ENCODE measurements around the gene DIP2C. TPM values are rescaled to one million over a fixed set of nuclear protein-coding genes. Genes with fewer than 3 reads are reported as not detected.

Gene DIP2C
- total and polyA plus RNA-seq, 2 donors (not counting 1 experiment from before 2014, with no cell fraction given) = 1.3 to 1.9 TPM

- Histone ChIP-seq H4K20me1 (ENCODE audit: control insufficient read depth, insufficient read depth, low read length, poor library complexity, severe bottlenecking) (no peaks in the 10 kb centered on the region), H3K4me3 (ENCODE audit: control extremely low read depth in 1 of 5, extremely low read depth in 1 of 5, insufficient read depth in 1 of 5, low read depth in 2 of 5, low read length in 4 of 5) (no peak overlapping the region), H3K4me1 (ENCODE audit: control insufficient read depth in 2 of 2, insufficient read depth in 2 of 2, low read length in 2 of 2) (no peaks in the 10 kb centered on the region), H3K27ac (ENCODE audit: low read length in 2 of 2) (no peak overlapping the region), H3K79me2 (ENCODE audit: control insufficient read depth, insufficient read depth, low read length) (no peaks in the 10 kb centered on the region), H3K9me3 (ENCODE audit: control extremely low read depth in 1 of 3, control insufficient read depth in 2 of 3, insufficient read depth in 1 of 3, low read length in 2 of 3) (peaks cover 0 to 6% (median 0%) of the 10 kb centered on the region in 3 donors), H3K27me3 (replicated peaks in 1 of 4; ENCODE audit: control extremely low read depth in 1 of 4, control insufficient read depth in 3 of 4, insufficient read depth in 4 of 4, low read length in 3 of 4) (peaks cover 0 to 11% (median 0%) of the 10 kb centered on the region in 4 experiments), H3K36me3 (replicated peaks in 1 of 2; ENCODE audit: control extremely low read depth in 1 of 2, control insufficient read depth in 1 of 2, extremely low read depth in 1 of 2, insufficient read depth in 2 of 2, low read length in 1 of 2) (no peaks in the 10 kb centered on the region), H2AFZ (ENCODE audit: insufficient read depth, low read depth, low read length, poor library complexity, severe bottlenecking) (no peak overlapping the region), H3K4me2 (replicated peaks; ENCODE audit: low read depth, low read length, poor library complexity, severe bottlenecking) (no peak overlapping the region), H3K9ac (ENCODE audit: low read length) (no peak overlapping the region)
- CTCF ChIA-PET = no interaction called here
- H3K4me1 Mint-ChIP-seq = no peaks in the 10 kb centered on the region
- POLR2A ChIA-PET = no interaction called here
- intact Hi-C loops (cut with micrococcal nuclease) = no loop called here
- ATAC-seq (ENCODE audit: low read depth) = no peak
- WGBS (ENCODE audit: insufficient coverage) = 88% methylated on average over 9 of the region's 11 CpGs
- H3K27me3 Mint-ChIP-seq = peaks cover 27% of the 10 kb centered on the region
- no peaks in the 10 kb centered on the region for H3K9me3 Mint-ChIP-seq (ENCODE audit: insufficient read depth)
- TF ChIP-seq, protein P1, sequence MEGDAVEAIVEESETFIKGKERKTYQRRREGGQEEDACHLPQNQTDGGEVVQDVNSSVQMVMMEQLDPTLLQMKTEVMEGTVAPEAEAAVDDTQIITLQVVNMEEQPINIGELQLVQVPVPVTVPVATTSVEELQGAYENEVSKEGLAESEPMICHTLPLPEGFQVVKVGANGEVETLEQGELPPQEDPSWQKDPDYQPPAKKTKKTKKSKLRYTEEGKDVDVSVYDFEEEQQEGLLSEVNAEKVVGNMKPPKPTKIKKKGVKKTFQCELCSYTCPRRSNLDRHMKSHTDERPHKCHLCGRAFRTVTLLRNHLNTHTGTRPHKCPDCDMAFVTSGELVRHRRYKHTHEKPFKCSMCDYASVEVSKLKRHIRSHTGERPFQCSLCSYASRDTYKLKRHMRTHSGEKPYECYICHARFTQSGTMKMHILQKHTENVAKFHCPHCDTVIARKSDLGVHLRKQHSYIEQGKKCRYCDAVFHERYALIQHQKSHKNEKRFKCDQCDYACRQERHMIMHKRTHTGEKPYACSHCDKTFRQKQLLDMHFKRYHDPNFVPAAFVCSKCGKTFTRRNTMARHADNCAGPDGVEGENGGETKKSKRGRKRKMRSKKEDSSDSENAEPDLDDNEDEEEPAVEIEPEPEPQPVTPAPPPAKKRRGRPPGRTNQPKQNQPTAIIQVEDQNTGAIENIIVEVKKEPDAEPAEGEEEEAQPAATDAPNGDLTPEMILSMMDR (IDR thresholded peaks at IDR 0.05) = no peak
- TF ChIP-seq EZH2 (IDR thresholded peaks at IDR 0.05; ENCODE audit: borderline replicate concordance, insufficient read depth, low read depth, low read length, poor library complexity, severe bottlenecking) = no peak
- no peak overlapping the region for H3K27ac Mint-ChIP-seq
- H3K4me3 Mint-ChIP-seq = no peak overlapping the region
- no peak for DNase-seq
Observed at GRCh38 chr10:631266-631665, 58.2 kb downstream of the DIP2C start.

DNA sequence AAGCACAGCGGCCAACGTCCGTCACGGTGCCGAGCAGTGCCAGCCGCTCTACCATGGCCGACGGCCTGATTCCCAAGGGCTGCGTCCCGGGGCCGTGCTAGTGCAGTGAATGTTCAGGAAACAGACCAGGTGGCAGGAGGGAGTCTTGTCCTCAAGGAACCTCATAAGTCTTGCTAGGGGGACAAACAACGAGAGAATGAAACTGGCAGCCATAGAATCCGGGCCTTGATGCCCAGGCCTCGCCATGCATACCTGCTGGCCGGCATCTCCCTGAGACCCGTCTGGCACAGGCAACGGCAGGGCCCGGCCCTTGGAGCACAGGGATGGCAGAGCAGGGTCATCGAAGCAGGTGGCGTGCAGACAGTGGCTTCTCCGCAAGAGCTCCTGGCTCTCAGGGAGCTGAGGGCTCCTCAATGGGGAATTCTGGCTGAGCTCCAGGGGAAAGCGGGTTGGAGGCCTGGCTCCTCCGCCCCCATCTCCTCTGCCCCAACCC lies 58.8 kb downstream of the DIP2C start:
- Histone ChIP-seq H3K9ac (ENCODE audit: low read length) (no peak overlapping the region), H2AFZ (ENCODE audit: insufficient read depth, low read depth, low read length, poor library complexity, severe bottlenecking) (no peak overlapping the region), H3K27ac (ENCODE audit: low read length in 2 of 2) (no peak overlapping the region), H3K4me2 (replicated peaks; ENCODE audit: low read depth, low read length, poor library complexity, severe bottlenecking) (no peak overlapping the region), H3K4me3 (ENCODE audit: control extremely low read depth in 1 of 5, extremely low read depth in 1 of 5, insufficient read depth in 1 of 5, low read depth in 2 of 5, low read length in 4 of 5) (no peak overlapping the region), H3K4me1 (ENCODE audit: control insufficient read depth in 2 of 2, insufficient read depth in 2 of 2, low read length in 2 of 2) (no peaks in the 10 kb centered on the region), H3K27me3 (replicated peaks in 1 of 4; ENCODE audit: control extremely low read depth in 1 of 4, control insufficient read depth in 3 of 4, insufficient read depth in 4 of 4, low read length in 3 of 4) (peaks cover 0 to 11% (median 0%) of the 10 kb centered on the region in 4 experiments), H4K20me1 (ENCODE audit: control insufficient read depth, insufficient read depth, low read length, poor library complexity, severe bottlenecking) (no peaks in the 10 kb centered on the region), H3K9me3 (ENCODE audit: control extremely low read depth in 1 of 3, control insufficient read depth in 2 of 3, insufficient read depth in 1 of 3, low read length in 2 of 3) (peaks cover 0 to 6% (median 0%) of the 10 kb centered on the region in 3 donors), H3K79me2 (ENCODE audit: control insufficient read depth, insufficient read depth, low read length) (no peaks in the 10 kb centered on the region), H3K36me3 (replicated peaks in 1 of 2; ENCODE audit: control extremely low read depth in 1 of 2, control insufficient read depth in 1 of 2, extremely low read depth in 1 of 2, insufficient read depth in 2 of 2, low read length in 1 of 2) (no peaks in the 10 kb centered on the region)
- ATAC-seq (ENCODE audit: low read depth) (no peak), DNase-seq (no peak)
- no peak overlapping the region for H3K27ac Mint-ChIP-seq
- TF ChIP-seq, protein P1 (IDR thresholded peaks at IDR 0.05) = no peak
- TF ChIP-seq EZH2 (IDR thresholded peaks at IDR 0.05; ENCODE audit: borderline replicate concordance, insufficient read depth, low read depth, low read length, poor library complexity, severe bottlenecking) = no peak
- no peaks in the 10 kb centered on the region for H3K4me1 Mint-ChIP-seq
- POLR2A ChIA-PET = no interaction called here
- peaks cover 29% of the 10 kb centered on the region for H3K27me3 Mint-ChIP-seq
- intact Hi-C loops (cut with micrococcal nuclease) = no loop called here
- no peaks in the 10 kb centered on the region for H3K9me3 Mint-ChIP-seq (ENCODE audit: insufficient read depth)
- WGBS (ENCODE audit: insufficient coverage) = 93% methylated on average over 20 of the region's 23 CpGs
- CTCF ChIA-PET = no interaction called here
- H3K4me3 Mint-ChIP-seq = no peak overlapping the region
